GM12891 (cell line): Measurements from ENCODE around the gene RFFL.
A peak's percentile ranks its signal among the peaks of the same experiment; 100 is the strongest.

Source experiments
- DNase-seq: peaks from one replicate; pipeline ENCODE4 v3.0.0; 2011; ENCODE audit warnings: low spot score; ENCODE audit not compliant: insufficient read length
- FAIRE-seq: peaks from 2 replicates; lab custom pipeline; 2011; peaks lifted over from hg19 to GRCh38; lab: Jason Lieb, UNC
- PAX5 ChIP-seq: IDR thresholded peaks from 2 replicates; pipeline ENCODE4 v1.6.1; 2011; ENCODE audit warnings: low read length, moderate library complexity, mild to moderate bottlenecking; ENCODE audit not compliant: insufficient read depth, severe bottlenecking
- POLR2A ChIP-seq: IDR thresholded peaks from 2 replicates; pipeline ENCODE4 v1.6.1; 2011; ENCODE audit warnings: low read depth, low read length, control low read depth
- POLR2AphosphoS5 ChIP-seq: IDR thresholded peaks from 2 replicates; pipeline ENCODE4 v1.6.1; 2011; ENCODE audit warnings: low read depth, low read length, control low read depth
- POU2F2 ChIP-seq: IDR thresholded peaks from 2 replicates; pipeline ENCODE4 v1.6.1; 2011; ENCODE audit warnings: low read depth, mild to moderate bottlenecking, control low read depth, low read length, moderate library complexity
- SPI1 ChIP-seq: IDR thresholded peaks from 2 replicates; pipeline ENCODE4 v1.6.1; 2011; ENCODE audit warnings: low read depth, low read length, control low read depth
- TAF1 ChIP-seq: IDR thresholded peaks from 2 replicates; pipeline ENCODE4 v1.6.1; 2011; ENCODE audit warnings: low read depth, low read length, control low read depth

The RFFL gene

DNA sequence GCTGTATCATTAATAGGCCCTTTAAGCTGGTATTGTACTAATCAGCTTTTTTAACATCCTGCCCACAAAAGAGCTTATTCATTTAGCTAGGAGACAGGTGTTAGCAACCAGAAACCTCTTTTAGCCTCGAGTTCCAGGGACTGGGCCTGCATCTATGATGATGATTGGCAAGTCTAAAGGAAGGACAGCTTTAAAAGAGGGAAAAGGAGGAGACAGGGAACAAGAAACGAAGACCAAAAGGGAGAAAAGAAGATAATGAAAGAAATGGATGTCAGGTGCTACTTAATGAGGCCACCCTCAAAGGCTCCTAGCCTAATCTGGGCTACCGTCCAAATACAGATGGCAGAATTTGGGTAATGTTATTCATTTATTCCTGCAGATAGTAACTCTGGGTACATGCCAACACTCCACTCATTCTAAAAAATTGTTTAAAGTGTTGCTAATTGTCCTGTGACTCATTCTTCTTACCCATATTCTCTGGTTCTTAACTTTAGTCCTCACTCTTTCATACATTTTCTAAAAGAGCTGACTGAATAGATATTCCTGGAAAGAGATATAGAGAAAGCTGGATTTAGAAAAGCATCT lies 18.7 kb upstream of the RFFL start:
- no peak for DNase-seq
- FAIRE-seq: no peak
- no peak for TF ChIP-seq POLR2A
- TF ChIP-seq TAF1: no peak
- TF ChIP-seq POU2F2: no peak
- no peak for TF ChIP-seq PAX5

DNA sequence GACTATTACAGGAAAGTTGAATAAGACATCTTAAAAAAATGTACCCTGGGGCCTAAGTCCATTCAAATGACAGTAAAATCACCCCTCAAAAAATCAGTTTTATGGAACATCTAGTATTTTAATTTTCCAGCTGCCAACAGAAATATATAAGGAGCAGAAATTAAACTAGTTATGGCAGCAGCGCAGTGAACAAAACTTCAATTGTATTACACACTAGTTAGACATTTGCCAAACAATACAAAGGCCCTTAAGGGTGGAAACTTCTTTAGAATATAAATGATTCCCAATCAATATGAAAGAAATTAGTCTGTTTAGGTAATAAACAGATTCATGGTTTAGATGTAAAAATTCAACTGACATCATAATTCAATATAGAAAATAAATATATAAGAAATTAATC lies 18.1 kb upstream of the RFFL start:
- FAIRE-seq (no peak), DNase-seq (no peak)
- TF ChIP-seq POLR2A (no peak), PAX5 (no peak), POLR2AphosphoS5 (no peak), POU2F2 (no peak), TAF1 (no peak), SPI1 (no peak)

DNA sequence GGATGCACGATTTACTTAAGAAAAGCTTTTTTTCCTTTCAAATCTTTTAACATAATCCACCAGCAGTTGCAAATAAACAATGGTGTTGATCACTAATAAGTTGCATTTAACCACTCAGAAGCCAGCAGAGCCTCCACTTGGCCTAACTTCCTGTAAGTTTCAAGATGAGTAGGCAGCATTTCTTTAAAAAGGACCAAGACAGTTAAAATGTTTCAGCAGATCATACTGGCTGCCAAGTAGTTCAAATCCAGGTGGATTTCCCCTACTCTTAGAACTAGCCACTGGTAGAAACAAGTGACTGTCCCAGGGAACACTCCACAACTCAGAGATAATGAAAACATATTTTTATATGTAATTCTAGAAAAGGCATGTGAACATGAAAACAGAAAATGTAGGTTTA lies 17.0 kb upstream of the RFFL start:
- FAIRE-seq (peak; percentile 83), DNase-seq (no peak)
- TF ChIP-seq PAX5: no peak
- TF ChIP-seq POLR2A: peak; percentile 62
- TF ChIP-seq POU2F2: no peak
- TF ChIP-seq POLR2AphosphoS5: peak; percentile 32; the same call in 1 of the 2 replicates
- no peak for TF ChIP-seq TAF1
- no peak for TF ChIP-seq SPI1

DNA sequence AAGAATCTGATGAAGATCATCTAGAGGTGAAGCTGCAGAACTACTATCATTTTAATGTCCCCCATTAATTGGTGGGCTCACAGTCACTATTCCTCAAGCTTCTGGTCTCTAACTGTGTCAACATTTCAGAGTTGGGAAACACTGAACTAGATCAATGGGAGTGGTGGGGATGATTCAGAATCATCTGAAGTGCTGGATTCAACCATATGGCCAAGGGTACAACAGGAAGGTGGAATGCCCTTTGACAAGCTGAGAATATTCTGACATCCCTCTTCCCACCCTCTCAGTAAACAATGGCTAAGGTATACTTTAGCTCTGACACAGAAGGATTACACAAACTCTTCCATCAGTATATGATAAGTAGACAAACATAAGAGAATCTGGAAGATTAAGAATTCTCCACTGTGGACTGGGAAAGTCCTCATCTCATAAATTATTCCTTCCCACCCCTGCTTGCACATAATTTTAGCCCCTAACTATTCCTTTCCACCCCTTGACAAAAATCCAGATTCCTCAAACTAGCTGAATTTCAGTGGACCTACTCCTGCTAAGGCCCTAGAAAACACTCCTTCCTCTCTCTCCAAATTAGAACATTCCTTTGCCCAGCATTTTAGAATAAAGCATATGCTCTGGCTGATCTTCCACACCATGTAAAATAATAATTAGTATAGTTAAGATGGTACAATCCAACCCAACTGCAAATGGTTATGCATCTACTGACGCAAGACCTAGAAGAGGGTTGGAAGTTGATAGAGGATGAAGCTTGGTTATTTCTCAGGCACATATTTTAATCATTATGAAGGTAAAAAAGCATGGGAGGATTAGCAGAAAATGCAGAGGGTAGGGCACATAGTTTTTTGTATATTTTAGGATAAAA lies 16.3 kb upstream of the RFFL start:
- FAIRE-seq: peak; percentile 9
- no peak for DNase-seq
- no peak for TF ChIP-seq POU2F2
- no peak for TF ChIP-seq TAF1
- no peak for TF ChIP-seq POLR2A
- no peak for TF ChIP-seq PAX5
- TF ChIP-seq POLR2AphosphoS5: no peak
- TF ChIP-seq SPI1: no peak

DNA sequence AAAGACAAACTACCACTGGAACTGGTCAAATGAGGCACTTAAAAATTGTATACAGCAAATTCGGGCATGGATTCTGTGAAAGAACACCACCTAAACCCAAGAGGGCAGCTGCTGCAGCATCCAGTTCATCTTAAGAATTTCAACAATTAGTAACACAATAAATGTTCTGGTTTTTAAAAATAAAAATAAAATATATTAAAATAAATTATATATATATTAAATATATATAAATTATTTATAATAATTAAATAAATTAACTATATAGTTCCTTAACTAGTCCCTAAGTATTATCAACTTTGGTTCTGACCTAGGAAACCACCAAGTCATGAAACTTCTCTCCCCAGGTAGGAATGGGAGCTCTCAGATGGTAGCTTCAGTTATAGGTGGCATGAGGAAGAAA lies 13.4 kb upstream of the RFFL start:
- FAIRE-seq (no peak), DNase-seq (no peak)
- no peak for TF ChIP-seq POLR2A
- TF ChIP-seq PAX5: no peak
- no peak for TF ChIP-seq POU2F2
- TF ChIP-seq POLR2AphosphoS5: no peak
- no peak for TF ChIP-seq SPI1
- no peak for TF ChIP-seq TAF1

DNA sequence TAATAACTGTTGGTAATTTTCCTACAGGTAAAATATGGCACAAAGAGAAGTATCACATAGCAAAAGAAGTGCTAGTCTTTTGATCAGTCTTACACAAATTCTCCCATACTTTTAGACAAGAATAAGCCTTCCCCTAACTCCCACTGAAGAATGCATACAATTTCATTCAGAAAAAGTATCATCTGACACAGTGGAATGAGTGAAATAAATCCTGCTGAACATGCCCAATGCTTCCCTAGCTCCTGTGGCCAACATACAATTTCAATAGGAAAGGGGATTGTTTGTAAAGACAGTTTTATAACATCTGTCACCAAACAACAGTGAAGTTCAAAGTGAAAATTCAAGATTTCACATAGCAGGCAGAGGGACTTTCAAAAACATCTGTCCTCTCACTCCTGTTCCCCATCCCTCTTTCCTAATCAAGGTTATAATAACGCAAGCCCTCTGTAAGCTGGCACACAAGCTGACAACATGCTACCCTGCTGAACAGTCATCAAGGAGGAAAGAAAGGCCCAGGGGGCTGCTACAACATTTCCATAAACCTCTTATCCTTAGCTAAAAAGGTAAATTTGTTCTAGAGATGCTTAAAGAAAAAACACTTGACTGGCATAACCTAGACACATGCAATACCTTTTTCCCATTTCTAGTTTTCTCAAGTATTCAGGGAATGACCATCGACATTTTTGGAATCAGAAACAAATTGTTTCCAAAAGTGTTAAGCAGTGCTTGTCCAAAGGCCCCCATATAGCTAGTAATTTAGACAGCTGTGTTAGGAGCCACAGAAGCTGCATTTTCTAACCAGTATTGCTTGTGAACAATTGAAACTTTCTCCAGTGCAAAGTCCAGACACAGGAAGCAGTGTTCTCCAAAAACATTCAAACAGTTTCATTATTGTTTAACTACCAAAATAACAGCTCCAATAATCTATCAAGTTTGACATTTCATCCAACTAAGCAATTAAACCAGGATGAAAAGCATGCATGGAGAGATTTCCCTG lies 11.5 kb upstream of the RFFL start:
- TF ChIP-seq POLR2AphosphoS5 (no peak), POLR2A (no peak), TAF1 (no peak), SPI1 (no peak), POU2F2 (no peak), PAX5 (no peak)
- no peak for DNase-seq
- no peak for FAIRE-seq

DNA sequence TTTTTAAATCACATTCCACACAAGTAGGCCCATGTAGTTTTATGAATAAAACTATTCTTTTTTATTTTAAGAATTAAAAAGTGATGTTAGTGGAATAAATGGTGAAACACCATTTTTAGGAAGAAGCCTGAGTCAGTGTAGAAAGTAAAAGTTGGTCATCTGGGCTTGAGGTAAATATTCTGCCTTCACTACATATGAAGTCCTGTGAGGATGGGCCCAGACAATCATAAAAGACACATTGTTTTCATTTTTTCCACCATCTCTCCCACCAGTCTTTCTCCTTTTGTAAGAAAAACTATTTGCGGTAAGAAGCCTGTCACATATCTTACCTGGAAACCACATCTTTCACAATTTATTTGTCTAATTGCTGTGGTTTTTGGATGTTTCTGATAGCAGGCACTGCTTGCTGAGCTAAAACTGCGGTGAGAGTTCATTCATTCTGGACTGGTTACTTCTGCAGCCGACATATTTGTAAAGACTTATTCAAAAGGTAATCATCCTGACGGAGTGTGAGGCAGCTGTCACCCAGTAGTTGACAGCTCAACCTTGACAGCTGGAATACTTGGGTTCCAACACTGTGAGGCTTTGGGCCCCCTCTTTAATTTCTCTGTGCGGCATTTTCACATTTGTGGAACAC lies 10.6 kb upstream of the RFFL start:
- TF ChIP-seq POLR2A: no peak
- TF ChIP-seq POLR2AphosphoS5: no peak
- TF ChIP-seq TAF1: no peak
- no peak for TF ChIP-seq PAX5
- TF ChIP-seq POU2F2: no peak
- no peak for TF ChIP-seq SPI1
- no peak for DNase-seq
- FAIRE-seq: no peak

DNA sequence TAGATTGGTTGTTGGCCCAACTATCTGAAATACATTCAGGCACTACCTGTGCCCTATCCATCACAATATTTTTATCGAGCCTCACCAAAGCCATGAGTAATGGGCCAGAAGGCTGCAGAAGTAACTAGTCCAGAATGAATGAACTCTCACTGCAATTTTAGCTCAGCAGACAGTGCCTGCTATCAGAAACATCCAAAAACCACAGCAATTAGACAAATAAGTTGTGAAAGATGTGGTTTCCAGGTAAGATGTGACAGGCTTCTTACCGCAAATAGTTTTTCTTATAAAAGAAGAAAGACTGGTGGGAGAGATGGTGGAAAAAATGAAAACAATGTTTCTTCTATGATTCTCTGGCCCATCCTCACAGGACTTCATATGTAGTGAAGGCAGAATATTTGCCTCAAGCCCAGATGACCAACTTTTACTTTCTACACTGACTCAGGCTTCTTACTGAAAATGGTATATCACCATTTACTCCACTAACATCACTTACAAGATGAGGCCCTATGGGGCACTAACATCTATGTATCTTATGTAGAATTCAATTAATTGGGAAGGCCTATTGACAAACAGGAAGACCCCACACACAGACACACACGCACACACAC lies 9.8 kb upstream of the RFFL start:
- TF ChIP-seq SPI1 (no peak), POU2F2 (no peak), POLR2AphosphoS5 (no peak), PAX5 (no peak)
- FAIRE-seq: peak; percentile 33
- DNase-seq: no peak
